Dedifferentiated amniotic fluid mesenchymal stem cell (primary cell): ENCODE measurements around the gene GPATCH8.

Experiments
- DNase-seq: peaks from one replicate; pipeline ENCODE4 v3.0.0-alpha.2; 2016; ENCODE audit errors: extremely low spot score

The GPATCH8 gene

DNA sequence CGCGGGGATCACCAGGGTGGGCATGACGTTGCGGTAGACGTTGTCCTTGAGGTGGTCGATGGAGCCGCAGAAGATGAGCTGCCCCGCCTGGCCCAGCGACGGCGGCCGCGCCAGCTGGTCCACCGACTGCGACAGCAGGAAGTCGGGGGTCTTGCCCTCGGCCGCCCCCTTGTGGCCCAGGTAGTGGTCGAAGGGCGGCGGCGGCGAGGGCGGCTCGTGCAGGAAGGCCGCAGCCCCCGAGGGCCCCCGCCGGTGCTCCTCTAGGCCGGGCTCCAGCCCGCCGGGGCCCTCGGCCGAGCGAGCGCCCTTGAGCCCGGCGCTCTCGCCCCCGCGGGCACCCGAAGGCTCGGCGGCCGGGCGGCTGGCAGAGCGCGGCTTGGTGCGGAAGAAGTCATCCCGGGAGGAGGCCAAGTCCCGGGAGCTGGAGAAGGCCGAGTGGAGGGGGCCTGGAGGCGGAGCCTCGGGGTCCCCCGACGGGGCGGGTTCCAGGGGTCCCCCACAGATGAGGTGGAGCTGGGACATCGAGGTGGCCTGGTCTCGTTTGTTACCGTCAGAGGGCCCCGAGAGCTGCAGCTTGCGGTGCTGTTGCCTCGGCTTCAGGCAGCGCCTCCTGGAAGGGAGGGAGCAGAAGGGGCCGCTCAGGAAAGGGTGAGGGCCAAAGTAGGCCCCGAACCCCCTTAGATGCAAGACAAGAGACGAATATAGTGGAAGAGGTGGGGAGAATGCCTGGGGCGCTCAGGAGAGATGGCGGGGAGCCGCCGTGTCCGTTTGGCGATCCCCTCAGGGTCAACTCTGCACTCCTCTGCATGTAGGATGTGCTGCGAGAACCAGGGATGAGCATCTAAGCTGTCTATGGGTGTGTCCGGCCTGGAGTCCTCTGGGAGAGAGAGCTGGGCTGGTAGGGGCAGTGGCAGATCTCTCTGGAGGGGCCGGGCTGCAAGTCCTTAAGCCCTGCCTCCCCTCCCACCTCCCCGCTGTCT is 148.3 kb downstream of the GPATCH8 start:
- no peak for DNase-seq

DNA sequence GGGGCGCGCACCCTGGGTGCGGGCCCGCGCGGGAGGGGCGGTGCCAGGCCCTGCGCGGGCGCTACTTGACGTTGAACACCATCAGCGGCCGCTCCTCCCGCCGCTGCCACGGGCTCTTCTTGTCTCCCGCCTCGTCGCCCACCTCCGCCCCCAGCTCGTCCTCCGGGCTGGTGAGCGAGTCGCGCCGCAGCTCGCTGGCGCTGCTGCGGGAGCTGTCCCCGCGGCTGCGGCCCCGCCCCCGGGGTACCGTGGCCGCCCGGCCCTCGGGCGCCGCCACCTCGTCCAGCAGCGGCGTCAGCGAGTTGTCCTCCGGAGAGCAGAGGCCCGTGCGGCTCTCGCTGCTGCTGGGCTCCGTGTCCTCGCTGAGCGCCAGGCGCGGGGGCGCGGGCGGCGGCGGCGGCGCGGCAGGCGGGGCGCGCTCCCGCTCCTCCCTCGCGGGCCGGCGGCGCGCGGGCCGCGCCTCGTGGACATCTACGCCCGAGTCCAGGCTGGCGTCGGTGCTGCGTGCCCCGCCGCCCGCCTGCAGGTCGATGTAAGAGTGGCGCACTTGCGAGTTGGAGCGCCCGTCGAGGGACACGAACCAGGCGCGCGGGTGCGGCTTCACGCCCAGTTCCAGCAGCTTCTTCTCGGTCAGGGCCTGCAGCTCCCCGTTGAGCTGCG is 149.4 kb downstream of the GPATCH8 start:
- no peak for DNase-seq

DNA sequence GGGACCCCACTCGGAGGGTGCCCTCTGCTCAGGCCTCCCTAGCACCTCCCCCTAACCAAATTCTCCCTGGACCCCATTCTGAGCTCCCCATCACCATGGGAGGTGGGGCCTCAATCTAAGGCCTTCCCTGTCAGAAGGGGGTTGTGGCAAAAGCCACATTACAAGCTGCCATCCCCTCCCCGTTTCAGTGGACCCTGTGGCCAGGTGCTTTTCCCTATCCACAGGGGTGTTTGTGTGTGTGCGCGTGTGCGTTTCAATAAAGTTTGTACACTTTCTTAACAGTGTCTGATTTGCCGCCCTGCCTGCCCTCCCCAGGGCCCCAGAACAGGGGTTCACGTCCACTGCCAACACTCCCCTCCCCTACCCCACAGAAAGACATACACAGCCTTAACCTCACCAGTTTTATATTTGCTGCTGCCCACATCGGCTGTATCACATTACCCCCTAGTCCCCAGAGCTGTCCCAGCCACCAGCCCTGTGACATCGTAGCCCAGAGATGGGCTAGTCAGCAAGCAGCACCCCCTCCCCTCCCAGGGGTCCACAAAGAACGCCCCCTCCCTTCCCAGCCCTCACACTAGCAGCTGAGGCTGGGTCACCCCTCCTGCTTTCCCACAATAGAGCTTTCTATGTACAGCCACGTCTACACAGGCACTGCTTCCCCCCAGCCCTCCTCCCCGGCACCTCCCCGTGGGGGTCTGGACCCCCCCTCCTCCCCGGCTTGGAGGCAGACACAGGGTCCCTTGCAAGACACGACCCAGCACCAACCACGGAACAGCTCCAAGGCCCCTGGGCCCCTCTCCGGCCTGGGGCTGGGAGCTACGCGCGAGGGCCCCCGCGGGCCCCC is 150.2 kb downstream of the GPATCH8 start:
- no peak for DNase-seq

DNA sequence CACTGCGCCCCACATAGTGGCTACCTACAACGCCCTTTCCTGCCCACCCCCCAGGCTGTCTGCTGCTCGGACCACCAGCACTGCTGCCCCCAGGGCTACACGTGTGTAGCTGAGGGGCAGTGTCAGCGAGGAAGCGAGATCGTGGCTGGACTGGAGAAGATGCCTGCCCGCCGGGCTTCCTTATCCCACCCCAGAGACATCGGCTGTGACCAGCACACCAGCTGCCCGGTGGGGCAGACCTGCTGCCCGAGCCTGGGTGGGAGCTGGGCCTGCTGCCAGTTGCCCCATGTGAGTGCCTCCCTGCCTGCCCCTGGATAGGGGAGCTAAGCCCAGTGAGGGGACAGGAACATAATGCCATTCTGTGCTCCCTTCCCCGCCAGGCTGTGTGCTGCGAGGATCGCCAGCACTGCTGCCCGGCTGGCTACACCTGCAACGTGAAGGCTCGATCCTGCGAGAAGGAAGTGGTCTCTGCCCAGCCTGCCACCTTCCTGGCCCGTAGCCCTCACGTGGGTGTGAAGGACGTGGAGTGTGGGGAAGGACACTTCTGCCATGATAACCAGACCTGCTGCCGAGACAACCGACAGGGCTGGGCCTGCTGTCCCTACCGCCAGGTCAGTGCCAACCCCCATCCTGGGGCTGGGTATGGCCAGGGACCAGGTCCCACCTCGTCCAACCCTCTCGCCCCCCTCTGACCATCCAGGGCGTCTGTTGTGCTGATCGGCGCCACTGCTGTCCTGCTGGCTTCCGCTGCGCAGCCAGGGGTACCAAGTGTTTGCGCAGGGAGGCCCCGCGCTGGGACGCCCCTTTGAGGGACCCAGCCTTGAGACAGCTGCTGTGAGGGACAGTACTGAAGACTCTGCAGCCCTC is 151.0 kb downstream of the GPATCH8 start:
- no peak for DNase-seq

DNA sequence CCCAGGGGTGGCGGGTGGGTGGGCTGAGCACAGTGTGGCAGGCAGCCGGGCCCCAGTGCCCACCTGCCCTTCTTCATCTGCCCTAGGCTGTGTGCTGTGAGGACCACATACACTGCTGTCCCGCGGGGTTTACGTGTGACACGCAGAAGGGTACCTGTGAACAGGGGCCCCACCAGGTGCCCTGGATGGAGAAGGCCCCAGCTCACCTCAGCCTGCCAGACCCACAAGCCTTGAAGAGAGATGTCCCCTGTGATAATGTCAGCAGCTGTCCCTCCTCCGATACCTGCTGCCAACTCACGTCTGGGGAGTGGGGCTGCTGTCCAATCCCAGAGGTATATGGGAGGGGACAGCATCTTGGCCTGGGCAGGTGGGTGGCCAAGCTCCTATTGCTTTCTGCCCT is 151.7 kb downstream of the GPATCH8 start:
- DNase-seq: no peak

DNA sequence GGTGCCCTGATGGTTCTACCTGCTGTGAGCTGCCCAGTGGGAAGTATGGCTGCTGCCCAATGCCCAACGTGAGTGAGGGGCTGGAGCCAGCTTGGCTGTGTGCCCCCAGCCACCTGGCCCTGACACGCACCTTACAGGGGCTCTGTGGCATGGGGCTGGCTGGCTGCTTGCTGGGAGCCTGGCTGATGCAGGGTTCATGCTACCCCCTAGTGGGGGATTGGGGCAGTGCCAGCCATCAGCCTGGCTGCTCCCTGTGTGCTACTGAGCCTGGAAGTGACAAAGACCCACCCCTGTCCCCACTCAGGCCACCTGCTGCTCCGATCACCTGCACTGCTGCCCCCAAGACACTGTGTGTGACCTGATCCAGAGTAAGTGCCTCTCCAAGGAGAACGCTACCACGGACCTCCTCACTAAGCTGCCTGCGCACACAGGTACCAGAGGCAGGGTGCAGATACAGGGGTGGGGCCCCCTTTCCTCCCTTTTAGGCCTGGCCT is 152.4 kb downstream of the GPATCH8 start:
- no peak for DNase-seq

DNA sequence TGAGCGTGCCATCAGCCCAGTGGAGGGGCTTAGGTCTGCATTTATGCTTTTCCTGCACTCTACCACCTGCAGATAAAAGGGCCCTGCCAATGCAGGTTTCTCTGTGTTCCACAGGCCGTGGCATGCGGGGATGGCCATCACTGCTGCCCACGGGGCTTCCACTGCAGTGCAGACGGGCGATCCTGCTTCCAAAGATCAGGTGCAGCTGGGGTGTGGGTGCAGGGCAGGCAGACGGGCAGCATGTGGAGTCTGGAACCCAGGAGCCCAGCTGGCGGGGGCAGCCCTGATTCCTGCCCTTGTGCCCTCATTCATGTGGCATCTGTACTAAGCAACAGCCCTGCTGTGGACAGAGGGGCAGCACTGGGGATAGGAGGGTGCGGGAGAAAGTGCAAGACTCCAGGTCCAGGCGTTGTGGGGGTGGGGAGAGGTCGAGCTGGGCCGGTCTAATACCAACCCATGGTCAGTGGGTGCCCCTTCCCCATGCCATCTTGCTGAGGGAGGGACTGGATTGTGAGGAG is 153.6 kb downstream of the GPATCH8 start:
- no peak for DNase-seq

- DNase-seq: no peak
Measured at GRCh38 chr17:44348988-44349364, 154.2 kb downstream of the GPATCH8 start.

DNA sequence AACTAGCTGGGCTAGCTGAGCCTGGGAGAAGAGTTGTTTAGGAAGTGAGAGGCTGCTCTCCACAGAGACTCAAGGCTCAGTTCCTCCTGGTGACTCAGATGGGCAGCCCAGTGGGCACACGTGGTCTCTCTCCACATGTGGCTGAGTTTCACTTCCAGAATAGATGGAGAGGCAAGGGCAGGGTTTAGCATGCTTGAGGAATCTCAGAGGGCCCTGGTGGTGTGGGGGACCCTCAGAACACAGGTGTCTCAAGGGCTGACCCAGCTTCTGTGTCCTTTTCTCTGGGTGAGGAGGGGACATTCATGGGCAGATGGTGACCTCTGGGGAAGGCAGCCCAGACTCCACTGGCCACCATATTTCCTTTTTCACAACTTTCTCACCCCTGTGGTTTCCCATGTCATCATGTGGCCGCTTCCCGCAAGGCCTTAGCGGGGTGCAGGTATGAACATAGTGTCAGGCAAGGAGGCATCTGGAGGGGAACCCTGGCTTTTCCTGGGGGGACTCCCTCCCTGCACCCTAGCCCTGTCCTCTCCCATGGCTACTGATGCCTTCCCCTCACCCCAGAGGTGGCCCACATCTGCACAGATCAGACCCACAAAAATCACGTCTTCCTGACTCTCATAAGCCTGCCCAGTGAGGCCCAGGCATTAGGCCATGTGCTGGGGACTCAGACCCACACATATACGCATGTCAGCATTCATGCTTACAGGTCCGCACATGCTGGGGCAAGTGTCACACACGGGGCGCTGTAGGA is 154.8 kb downstream of the GPATCH8 start:
- peak; percentile 40 for DNase-seq
